GM12878 (cell line): Measurements from ENCODE around the gene LUM. TPM values are rescaled to one million over a fixed set of nuclear protein-coding genes. Genes with fewer than 3 reads are reported as not detected.

Source experiments
- ATAC-seq: fragments of 200-7000 bp; cut with Tn5 transposase; 3 replicates; pipeline ENCODE4 v1.9.1; 2020; ENCODE audit warnings: mild to moderate bottlenecking, moderate library complexity
- BruUV-seq: library from RNA; stranded (reverse); fragments of 400-500 nt; replicated peaks from 2 replicates; lab custom pipeline; 2021; lab: Mats Ljungman, UMichigan
- CTCF ChIA-PET: fragments of 300-600 bp; sonication (Branson Sonifier 250); formaldehyde crosslinking; extraction: SDS; loops from one replicate; lab custom pipeline; 2021; ENCODE audit warnings: inconsistent platforms; lab: Yijun Ruan, JAX
- POLR2A ChIA-PET: fragments of 350-600 bp; formaldehyde crosslinking; extraction: SDS; loops from one replicate; lab custom pipeline; 2021; ENCODE audit warnings: inconsistent platforms; lab: Charles Lee
- RAD21 ChIA-PET: fragments of 300-600 bp; sonication (Branson Sonifier 250); formaldehyde crosslinking; loops from one replicate; lab custom pipeline; 2023; ENCODE audit warnings: antibody characterized with exemption; ENCODE audit not compliant: unreplicated experiment; lab: Charles Lee
- SMC1A ChIA-PET: fragments of 300-600 bp; sonication (Branson Sonifier 250); formaldehyde crosslinking; loops from one replicate; lab custom pipeline; 2023; ENCODE audit not compliant: unreplicated experiment, uncharacterized antibody; lab: Charles Lee
- DNase-seq: peaks from one replicate; pipeline ENCODE4 v3.0.0-alpha.2; 2011; ENCODE audit warnings: low read depth, low spot score
- FAIRE-seq: peaks from 3 replicates; lab custom pipeline; 2011; peaks lifted over from hg19 to GRCh38; lab: Jason Lieb, UNC
- H2AFZ ChIP-seq: 2 replicates; pipeline ENCODE4 v1.6.0; 2011; ENCODE audit warnings: low read depth, low read length, control low read depth; ENCODE audit not compliant: control insufficient read depth
- H3K27ac ChIP-seq: 2 replicates; pipeline ENCODE4 v1.5.1; 2011; ENCODE audit warnings: control low read depth; ENCODE audit not compliant: control insufficient read depth, insufficient read depth
- H3K27me3 ChIP-seq, 2 experiments: replicated peaks in 1 of 2; 2 replicates each; pipeline versions ENCODE4 v1.6.0 to v1.6.1; 2011; ENCODE audit warnings: low read length in 1 of 2; ENCODE audit not compliant: control insufficient read depth in 2 of 2, insufficient read depth in 2 of 2
- H3K36me3 ChIP-seq, 2 experiments: 2 replicates each; pipeline ENCODE4 v1.5.1; 2011; ENCODE audit warnings: low read length in 1 of 2; ENCODE audit not compliant: control insufficient read depth in 2 of 2, insufficient read depth in 2 of 2
- H3K4me1 ChIP-seq: 2 replicates; pipeline ENCODE4 v1.6.1; 2011; ENCODE audit warnings: mild to moderate bottlenecking, low read length, moderate library complexity, mixed read lengths; ENCODE audit not compliant: control insufficient read depth, insufficient read depth
- H3K4me2 ChIP-seq: 2 replicates; pipeline ENCODE4 v1.6.0; 2011; ENCODE audit warnings: control low read depth; ENCODE audit not compliant: control insufficient read depth, insufficient read depth
- H3K4me3 ChIP-seq: fragments of 200-600 bp; sonication (generic); 2 replicates; pipeline ENCODE4 v1.5.1; 2016
- H3K79me2 ChIP-seq: 2 replicates; pipeline ENCODE4 v1.6.0; 2011; ENCODE audit warnings: low read length; ENCODE audit not compliant: control insufficient read depth, insufficient read depth
- H3K9ac ChIP-seq: 2 replicates; pipeline ENCODE4 v1.8.0; 2011; ENCODE audit warnings: low read length, control low read depth, mixed read lengths; ENCODE audit not compliant: control insufficient read depth, insufficient read depth
- H3K9me3 ChIP-seq: replicated peaks from 3 replicates; pipeline ENCODE4 v1.5.1; 2011; ENCODE audit warnings: mild to moderate bottlenecking, low read length; ENCODE audit not compliant: control insufficient read depth, insufficient read depth
- H4K20me1 ChIP-seq: 2 replicates; pipeline ENCODE4 v1.6.0; 2011; ENCODE audit not compliant: control insufficient read depth, insufficient read depth
- CEBPB ChIP-seq, 2 experiments: fragments of 150-350 bp in 1 of 2; IDR thresholded peaks; 2 replicates each; pipeline ENCODE4 v1.6.1; 2012 to 2014; ENCODE audit warnings: low read depth in 2 of 2, low read length in 2 of 2, borderline replicate concordance in 1 of 2, inconsistent platforms in 1 of 2
- CEBPZ ChIP-seq: fragments of 150-350 bp; IDR thresholded peaks from 2 replicates; pipeline ENCODE4 v1.6.1; 2016; ENCODE audit warnings: low read depth, low read length
- EED ChIP-seq: sonication (generic); IDR thresholded peaks from 2 replicates; pipeline ENCODE4 v1.6.1; 2016; ENCODE audit warnings: antibody characterized with exemption, low read depth
- IKZF2 ChIP-seq, 2 experiments: fragments of 450-650 bp; IDR thresholded peaks; 2 replicates each; pipeline ENCODE4 v1.6.1; 2017; ENCODE audit warnings: mild to moderate bottlenecking in 2 of 2, moderate library complexity in 2 of 2
- MAX ChIP-seq: IDR thresholded peaks from 2 replicates; pipeline ENCODE4 v1.6.1; 2012; ENCODE audit warnings: low read depth, low read length, improper control_type of control experiment
- MYB ChIP-seq: fragments of 150-350 bp; IDR thresholded peaks from 2 replicates; pipeline ENCODE4 v1.6.1; 2014; ENCODE audit warnings: mild to moderate bottlenecking, low read depth, low read length, borderline replicate concordance
- NFYB ChIP-seq: IDR thresholded peaks from 2 replicates; pipeline ENCODE4 v1.6.1; 2011; ENCODE audit warnings: low read depth, mild to moderate bottlenecking, low read length, improper control_type of control experiment, moderate library complexity; ENCODE audit not compliant: insufficient read depth
- NR2C2 ChIP-seq: IDR thresholded peaks from 2 replicates; pipeline ENCODE4 v1.6.1; 2011; ENCODE audit warnings: borderline replicate concordance, low read depth; ENCODE audit not compliant: control insufficient read depth, insufficient read length
- NR2F1 ChIP-seq: fragments of 450-650 bp; conservative IDR thresholded peaks from 2 replicates; pipeline ENCODE4 v1.6.1; 2017; ENCODE audit warnings: mild to moderate bottlenecking
- SIX5 ChIP-seq: IDR thresholded peaks from 2 replicates; pipeline ENCODE4 v1.6.1; 2011; ENCODE audit warnings: mild to moderate bottlenecking, low read depth, low read length, moderate library complexity; ENCODE audit not compliant: severe bottlenecking
- SREBF1 ChIP-seq: IDR thresholded peaks from 2 replicates; pipeline ENCODE4 v1.6.1; 2012; ENCODE audit warnings: mild to moderate bottlenecking, low read length
- SUPT20H ChIP-seq: IDR thresholded peaks from 2 replicates; pipeline ENCODE4 v1.6.1; 2011; ENCODE audit warnings: low read depth, mild to moderate bottlenecking, low read length, moderate library complexity, borderline replicate concordance; ENCODE audit not compliant: control insufficient read depth
- YBX1 ChIP-seq: fragments of 450-650 bp; IDR thresholded peaks from 2 replicates; pipeline ENCODE4 v1.6.1; 2016; ENCODE audit warnings: antibody characterized with exemption
- ZBED1 ChIP-seq: IDR thresholded peaks from 2 replicates; pipeline ENCODE4 v1.6.1; 2016; ENCODE audit warnings: borderline replicate concordance
- ZZZ3 ChIP-seq: IDR thresholded peaks from 2 replicates; pipeline ENCODE4 v1.6.1; 2011; ENCODE audit warnings: low read depth; ENCODE audit not compliant: control insufficient read depth, insufficient read length
- in situ Hi-C: fragments of 300-500 bp; cut with MboI; formaldehyde crosslinking; loops from 9 replicates; pipeline ENCODE4 v1.14.3; 2018; ENCODE audit warnings: mixed read lengths
- intact Hi-C: fragments of 100-400 bp; cut with micrococcal nuclease; formaldehyde crosslinking; loops from one replicate; pipeline ENCODE4 v1.14.2; 2022; ENCODE audit not compliant: unreplicated experiment
- polyA plus RNA-seq, 11 experiments: library from polyadenylated mRNA; depleted of rRNA in 4 of 11; unstranded in 6 of 11; stranded (reverse) in 5 of 11; fragments of >200 nt; fragmentation: Nextera tagmentation in 4 of 11; fragmentation: Illumina TruSeq in 1 of 11; extraction: Ambion mirVana in 4 of 11; extraction: Trizol in 1 of 11; gene quantifications; 1 replicate in 1 of 11; 2 replicates in 10 of 11; pipeline versions ENCODE4 v1.2.1 to v1.2.3, GENCODE V29; 2011 to 2016; ENCODE audit warnings: inconsistent platforms in 2 of 11, missing spikeins in 2 of 11, low read depth in 1 of 11
- total RNA-seq, 4 experiments: library from RNA; depleted of rRNA in 3 of 4; stranded (reverse); fragments of >200 nt in 3 of 4; fragmentation: Illumina TruSeq in 1 of 4; extraction: Trizol in 1 of 4; gene quantifications; 2 replicates each; pipeline versions ENCODE4 v1.2.1 to v1.2.3, GENCODE V29; 2013 to 2021
- TF ChIP-seq, protein P1 (sequence below): fragments of 150-350 bp; IDR thresholded peaks from 2 replicates; pipeline ENCODE4 v1.6.1; 2014; ENCODE audit warnings: mild to moderate bottlenecking, low read depth, low read length

The LUM gene
- total and polyA plus RNA-seq, 10 of the 15 experiments (the other 5 are each of a cell fraction or from before 2014, with no cell fraction given): 0.09 to 0.31 TPM; not detected in 8

- in situ Hi-C loops: no loop called here
- no peak overlapping the region for H3K27ac ChIP-seq
- no peaks in the 10 kb centered on the region for H3K36me3 ChIP-seq
- intact Hi-C loops: no loop called here
- no TSS peak for BruUV-seq
- H3K27me3 ChIP-seq: no peaks in the 10 kb centered on the region
- CTCF ChIA-PET: no interaction called here
- DNase-seq: no peak
- H3K4me1 ChIP-seq: no peaks in the 10 kb centered on the region
- SMC1A ChIA-PET: no interaction called here
- FAIRE-seq: no peak
- RAD21 ChIA-PET: no interaction called here
- H3K79me2 ChIP-seq: no peaks in the 10 kb centered on the region
- POLR2A ChIA-PET: no interaction called here
- no peaks in the 10 kb centered on the region for H3K9me3 ChIP-seq
- H3K4me3 ChIP-seq: no peak overlapping the region
- ATAC-seq: no peak
- H3K9ac ChIP-seq: no peak overlapping the region
- no peak overlapping the region for H3K4me2 ChIP-seq
- H4K20me1 ChIP-seq: no peaks in the 10 kb centered on the region
- H2AFZ ChIP-seq: no peak overlapping the region
- no peak for TF ChIP-seq ZZZ3
- no peak for TF ChIP-seq NR2F1
- no peak for TF ChIP-seq YBX1
- TF ChIP-seq SIX5: no peak
- TF ChIP-seq SUPT20H: no peak
- TF ChIP-seq IKZF2 (IDR thresholded peaks at IDR 0.05): no peak
- TF ChIP-seq NR2C2: no peak
- TF ChIP-seq, protein P1, sequence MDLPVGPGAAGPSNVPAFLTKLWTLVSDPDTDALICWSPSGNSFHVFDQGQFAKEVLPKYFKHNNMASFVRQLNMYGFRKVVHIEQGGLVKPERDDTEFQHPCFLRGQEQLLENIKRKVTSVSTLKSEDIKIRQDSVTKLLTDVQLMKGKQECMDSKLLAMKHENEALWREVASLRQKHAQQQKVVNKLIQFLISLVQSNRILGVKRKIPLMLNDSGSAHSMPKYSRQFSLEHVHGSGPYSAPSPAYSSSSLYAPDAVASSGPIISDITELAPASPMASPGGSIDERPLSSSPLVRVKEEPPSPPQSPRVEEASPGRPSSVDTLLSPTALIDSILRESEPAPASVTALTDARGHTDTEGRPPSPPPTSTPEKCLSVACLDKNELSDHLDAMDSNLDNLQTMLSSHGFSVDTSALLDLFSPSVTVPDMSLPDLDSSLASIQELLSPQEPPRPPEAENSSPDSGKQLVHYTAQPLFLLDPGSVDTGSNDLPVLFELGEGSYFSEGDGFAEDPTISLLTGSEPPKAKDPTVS: no peak
- TF ChIP-seq CEBPZ: no peak
- TF ChIP-seq ZBED1: no peak
- TF ChIP-seq NFYB: no peak
- TF ChIP-seq CEBPB (IDR thresholded peaks at IDR 0.05; ENCODE audit: borderline replicate concordance in 1 of 2, low read depth in 2 of 2, low read length in 2 of 2): no peak
- TF ChIP-seq EED: no peak
- no peak for TF ChIP-seq MYB
- TF ChIP-seq SREBF1: no peak
- no peak for TF ChIP-seq MAX
Measured at GRCh38 chr12:91059211-91059610, 52.1 kb downstream of the LUM start.
